GM10847 (cell line): Measurements from ENCODE around the gene TGM4.

Source experiments
- POLR2A ChIP-seq: IDR thresholded peaks from 2 replicates; pipeline ENCODE4 v1.6.1; 2011; ENCODE audit not compliant: insufficient read length; ENCODE audit errors: extremely low read depth

TGM4 gene

DNA sequence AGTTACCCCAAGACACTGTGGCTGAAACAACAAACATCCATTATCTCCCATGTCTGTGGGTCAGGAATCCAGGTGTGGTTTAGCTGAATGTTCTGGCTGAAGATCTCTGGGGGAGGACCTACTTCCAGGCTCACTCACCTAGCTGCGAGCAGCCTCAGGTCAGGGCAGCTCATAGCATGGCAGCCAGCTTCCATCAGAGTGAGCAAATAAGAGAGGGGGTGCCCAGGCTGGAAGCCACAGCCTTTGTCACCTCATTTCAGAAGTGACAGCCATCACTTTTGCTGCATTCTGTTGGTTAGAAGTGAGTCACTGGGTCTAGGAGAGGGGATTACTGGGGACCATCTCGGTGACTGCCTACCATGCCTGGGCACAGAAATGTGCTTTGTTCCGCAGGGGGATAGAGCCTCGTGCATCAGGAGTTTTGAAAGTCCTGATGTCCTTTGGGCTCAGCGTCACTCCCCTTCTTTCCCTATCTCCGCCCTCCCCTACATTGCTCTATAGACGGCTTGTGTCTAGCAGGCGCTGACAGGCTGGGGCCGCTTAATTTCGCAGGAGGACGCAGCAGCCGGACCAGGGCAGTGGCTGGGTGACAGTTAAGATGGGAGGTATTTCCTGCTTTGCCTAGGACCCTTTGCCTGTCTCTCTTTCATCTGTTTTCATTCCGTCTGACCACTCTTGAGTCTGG, 25.4 kb downstream of the TGM4 start:
- TF ChIP-seq POLR2A, result no peak

DNA sequence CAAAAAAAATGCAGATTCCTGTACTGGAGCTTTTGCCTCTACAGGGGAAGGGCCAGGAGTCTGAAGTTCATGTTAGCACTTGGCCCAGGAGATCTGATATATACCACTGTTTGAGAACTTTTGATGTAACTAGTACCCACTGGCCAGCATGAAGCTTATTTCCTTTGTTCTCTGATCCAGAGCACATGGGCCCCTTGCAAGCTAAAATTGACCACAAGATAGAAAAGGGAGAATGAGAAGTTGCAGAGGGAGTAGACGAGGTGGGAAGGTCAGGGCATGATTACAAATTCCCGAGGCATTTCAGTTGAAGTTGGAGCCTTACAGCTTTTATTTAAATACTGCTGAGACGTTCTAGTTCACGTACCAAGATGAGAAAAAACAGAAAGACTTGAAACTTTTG, 28.2 kb downstream of the TGM4 start:
- no peak for TF ChIP-seq POLR2A

DNA sequence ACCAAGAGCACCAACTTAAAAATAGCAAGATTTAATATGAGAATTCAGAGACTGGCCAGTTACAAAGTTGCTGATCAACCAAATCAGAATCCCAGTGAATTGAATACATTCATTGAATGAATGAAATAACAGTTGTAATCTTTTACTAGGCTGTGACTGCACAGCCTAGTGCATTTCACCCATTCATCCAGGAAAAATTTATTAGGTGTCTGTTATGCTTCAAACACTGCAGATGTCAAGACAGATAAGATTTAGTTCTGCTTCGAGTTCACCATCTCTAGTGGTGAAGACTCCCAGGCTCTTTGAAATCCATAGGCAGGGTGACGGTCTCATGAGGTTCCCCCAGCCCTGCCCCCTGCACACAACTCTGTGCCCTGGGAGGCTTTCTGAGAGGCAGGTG, 28.9 kb downstream of the TGM4 start:
- no peak for TF ChIP-seq POLR2A

DNA sequence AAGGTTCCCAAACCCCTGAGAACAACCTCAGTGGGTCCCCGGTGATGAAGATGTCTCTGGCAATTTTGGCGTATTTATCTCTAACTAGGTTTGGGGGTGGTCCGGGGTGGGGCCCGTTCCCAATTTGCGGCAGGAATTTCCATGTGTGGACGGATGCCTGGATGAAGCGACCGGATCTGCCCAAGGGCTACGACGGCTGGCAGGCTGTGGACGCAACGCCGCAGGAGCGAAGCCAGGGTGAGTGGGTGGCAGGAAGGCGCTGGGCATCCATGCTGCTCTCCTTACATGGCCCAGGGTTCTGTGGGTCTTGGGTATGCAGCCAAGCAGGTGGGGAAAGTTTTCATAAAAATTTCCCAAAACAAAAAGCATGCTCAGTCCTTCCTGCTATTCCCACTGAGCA, 29.3 kb downstream of the TGM4 start:
- no peak for TF ChIP-seq POLR2A

DNA sequence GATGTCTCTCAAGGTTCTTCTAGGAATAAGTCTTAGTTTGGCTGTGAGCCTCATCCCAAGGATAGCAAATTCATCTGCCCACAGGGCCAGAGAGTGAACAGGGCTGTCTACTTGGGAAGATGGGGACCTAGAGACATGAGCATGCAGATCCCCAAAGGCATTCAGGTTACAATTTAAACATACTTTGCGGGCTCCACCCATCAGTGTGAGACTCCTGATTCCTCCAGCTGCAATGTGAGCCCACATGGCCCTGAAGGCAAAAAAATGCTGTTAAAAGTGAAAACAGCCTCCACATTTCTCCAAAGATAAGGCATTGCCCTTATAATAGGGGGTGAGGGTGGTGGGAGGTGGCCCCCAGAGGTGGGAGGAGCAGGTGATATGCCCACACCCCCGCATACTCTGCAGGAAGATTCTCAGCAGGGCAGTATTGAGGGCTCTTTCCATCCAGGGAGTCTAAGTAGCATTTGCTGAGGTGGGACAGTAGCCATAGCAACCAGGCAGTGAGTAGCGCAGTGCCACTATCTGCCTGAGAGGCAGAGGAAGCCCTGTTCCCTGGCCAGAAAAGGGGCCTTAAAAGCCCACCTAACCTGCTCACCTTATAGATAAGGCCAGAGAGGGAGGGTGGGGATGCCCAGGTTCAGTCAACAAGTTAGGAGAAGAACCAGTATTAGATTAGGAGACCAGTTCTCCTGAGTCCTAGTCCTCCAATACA, 31.2 kb downstream of the TGM4 start:
- no peak for TF ChIP-seq POLR2A

DNA sequence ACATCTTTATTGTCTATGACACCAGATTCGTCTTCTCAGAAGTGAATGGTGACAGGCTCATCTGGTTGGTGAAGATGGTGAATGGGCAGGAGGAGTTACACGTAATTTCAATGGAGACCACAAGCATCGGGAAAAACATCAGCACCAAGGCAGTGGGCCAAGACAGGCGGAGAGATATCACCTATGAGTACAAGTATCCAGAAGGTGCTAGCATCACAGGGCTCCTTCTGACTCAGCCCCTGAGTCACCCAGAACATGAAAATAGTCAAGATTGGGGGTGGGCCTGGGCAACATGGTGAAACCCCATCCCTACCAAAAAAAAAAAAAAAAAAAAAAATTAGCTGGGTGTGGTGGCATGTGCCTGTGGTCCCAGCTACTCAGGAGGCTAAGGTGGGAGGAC, 32.6 kb downstream of the TGM4 start:
- no peak for TF ChIP-seq POLR2A

DNA sequence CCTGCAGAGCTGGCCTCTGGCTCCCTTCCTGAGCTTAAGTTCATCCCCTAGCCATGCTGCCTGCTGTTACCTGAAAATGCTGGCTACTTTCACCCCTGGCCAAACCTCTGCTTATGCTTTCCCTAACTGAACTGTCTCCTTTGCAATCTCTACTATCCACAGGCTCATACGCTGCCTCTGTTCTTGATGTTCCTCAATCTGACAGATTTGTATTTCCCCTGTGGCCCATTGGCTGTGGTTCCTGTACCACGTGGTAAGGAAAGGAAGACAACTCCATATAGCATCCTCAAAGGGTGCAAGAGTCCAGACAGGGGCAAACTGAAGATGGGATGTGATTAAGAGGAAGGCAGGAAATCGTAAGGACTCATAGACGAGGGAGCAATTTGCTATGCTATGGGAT, 33.2 kb downstream of the TGM4 start:
- no peak for TF ChIP-seq POLR2A

DNA sequence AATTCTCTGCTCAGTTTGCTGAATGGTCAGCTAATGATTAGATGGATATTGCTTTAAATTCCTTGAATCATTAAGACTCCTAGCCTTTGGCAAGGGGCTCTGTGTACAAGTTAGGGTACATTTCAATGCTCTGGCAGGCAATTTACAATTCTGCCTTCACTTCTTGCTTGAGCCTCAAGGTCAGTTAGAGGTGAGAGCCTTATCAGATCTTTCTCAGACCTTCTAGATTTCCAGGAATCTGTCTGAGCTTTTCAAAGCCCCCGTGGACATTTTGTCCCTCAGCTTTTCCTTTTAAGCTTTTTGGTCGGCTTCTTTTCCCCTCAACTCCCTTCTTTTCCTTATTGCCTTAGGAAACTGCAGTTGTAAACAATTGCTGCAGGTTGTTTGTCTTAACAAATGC, 34.7 kb downstream of the TGM4 start:
- no peak for TF ChIP-seq POLR2A

DNA sequence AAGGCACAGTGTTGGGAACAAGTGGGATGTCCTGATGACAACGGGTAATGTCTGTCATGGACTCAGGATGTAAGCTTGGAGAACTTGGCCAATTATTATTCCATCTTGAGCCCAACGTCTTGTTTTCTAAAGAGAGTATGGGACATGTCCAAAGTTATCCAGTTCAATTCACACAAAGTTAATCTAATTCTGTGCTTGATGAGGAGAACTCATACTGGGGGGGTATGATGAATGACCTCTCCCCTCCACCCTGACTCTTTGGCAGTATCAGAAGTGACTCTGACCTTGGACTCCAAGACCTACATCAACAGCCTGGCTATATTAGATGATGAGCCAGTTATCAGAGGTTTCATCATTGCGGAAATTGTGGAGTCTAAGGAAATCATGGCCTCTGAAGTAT, 36.3 kb downstream of the TGM4 start:
- TF ChIP-seq POLR2A, result no peak

DNA sequence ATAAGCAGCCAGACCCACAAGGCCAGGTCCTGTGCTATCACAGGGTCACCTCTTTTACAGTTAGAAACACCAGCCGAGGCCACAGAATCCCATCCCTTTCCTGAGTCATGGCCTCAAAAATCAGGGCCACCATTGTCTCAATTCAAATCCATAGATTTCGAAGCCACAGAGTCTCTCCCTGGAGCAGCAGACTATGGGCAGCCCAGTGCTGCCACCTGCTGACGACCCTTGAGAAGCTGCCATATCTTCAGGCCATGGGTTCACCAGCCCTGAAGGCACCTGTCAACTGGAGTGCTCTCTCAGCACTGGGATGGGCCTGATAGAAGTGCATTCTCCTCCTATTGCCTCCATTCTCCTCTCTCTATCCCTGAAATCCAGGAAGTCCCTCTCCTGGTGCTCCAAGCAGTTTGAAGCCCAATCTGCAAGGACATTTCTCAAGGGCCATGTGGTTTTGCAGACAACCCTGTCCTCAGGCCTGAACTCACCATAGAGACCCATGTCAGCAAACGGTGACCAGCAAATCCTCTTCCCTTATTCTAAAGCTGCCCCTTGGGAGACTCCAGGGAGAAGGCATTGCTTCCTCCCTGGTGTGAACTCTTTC, 39.6 kb downstream of the TGM4 start:
- no peak for TF ChIP-seq POLR2A

DNA sequence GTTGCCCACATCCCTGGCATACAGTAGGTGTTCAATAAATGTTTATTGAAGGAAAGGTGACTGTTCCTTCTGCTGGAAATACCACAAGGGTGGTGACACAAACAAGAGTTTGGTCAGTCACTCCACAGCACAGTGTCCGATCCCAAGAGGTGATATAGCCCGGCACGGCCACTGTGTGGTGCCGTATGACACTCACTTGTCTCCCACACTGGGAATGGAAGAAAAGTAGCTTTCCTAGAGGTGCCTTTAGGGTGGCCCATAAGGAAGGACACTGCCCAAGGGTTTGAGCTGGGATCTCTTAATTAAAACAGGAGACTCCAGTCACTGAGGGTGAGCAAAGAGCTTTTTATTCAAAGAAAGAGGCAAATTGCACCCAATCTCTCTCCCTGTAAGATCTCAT, 40.5 kb downstream of the TGM4 start:
- no peak for TF ChIP-seq POLR2A

DNA sequence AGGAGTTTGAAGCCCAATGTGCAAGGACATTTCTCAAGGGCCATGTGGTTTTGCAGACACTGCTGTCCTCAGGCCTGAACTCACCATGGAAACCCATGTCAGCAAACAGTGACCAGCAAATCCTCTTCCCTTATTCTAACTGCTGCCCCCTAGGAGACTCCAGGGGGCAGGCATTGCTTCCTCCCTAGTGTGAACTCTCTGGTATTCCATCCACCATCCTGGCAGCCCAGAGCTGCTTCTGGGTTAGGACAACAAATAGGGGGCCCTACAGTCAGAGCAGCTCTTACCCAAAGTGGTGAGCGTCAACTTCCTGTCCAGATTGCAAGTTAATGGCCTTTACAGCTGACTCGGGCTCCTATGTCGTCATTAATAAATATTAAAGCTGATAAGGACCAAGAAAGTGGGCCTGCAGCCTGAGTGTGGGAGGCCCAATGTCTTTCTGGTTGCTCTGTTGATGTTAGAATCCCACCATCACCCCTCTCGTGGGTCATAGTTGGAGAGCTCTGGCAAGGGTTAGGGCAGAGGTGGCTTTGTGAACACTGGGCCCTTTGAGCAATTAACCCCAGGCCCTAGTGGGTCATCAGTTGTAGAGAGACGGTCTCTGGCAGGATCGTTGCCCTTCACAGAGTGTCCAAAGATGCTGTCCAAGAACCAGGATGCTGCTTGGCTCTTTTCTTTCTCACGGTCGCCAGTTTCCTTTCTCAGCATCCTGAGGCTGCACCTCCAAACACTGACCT, 41.5 kb downstream of the TGM4 start:
- no peak for TF ChIP-seq POLR2A

DNA sequence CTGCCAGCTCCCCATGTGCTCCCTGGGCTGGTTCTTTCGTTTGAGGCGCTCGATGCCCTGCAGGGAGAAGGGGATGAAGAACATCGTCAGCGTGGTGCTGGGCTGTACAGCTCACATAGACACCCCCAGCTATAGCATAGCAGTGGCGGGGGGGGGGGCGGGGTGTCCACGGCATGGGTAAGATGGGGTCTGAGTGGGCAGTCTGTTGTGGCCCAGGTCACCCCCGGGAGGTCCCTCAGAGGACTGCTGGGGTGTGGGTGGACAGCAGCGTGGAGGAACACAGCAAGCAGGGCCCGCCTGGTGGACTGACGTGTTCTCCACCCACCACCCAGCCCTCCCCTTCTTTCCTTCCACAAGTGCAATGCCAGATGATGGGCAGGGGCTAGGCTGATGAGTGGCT, 43.7 kb downstream of the TGM4 start:
- TF ChIP-seq POLR2A, result no peak

DNA sequence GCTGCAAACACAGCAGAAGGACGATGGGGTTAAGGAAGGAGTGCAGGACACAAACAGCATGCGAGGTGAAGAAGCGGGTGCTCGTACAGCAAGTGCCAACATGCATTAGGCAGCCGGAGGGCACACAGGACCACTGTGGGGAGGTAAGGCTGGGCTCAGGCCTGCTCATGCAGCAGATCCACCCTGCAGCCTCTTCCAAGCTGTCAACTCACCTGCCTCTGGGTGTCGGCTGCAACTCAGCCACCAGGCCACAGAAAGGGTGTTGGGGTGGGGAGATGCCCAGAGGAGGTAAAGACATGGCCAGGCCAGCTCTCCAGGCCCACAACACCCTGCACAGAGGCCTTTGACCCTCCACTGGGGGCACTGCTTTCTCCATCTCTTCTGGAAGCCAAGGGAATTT, 44.2 kb downstream of the TGM4 start:
- TF ChIP-seq POLR2A, result no peak

DNA sequence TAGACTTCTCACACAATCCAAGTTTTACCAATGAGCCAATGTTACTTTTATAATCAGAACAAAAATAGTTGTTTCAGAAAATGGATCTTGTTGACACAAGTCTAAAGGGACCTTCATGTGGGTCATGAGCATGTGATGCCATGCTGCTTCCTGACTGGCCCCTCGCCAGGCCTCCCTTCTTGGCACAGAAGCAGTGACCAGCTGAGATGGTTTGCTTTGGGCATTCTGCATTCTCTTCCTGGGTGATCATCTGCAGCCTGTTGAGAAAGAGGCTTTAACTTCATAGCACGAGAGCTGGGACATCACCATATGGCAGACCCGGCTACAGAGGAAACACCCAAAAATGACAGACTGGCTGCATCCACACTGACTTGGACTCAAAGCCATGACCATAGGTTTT, 45.7 kb downstream of the TGM4 start:
- TF ChIP-seq POLR2A, result no peak
